ENCODE results near the gene TUBA4A.

- TF ChIP-seq CTCF (IDR thresholded peaks at IDR 0.05) (no peak), POLR2A (IDR thresholded peaks at IDR 0.05) (no peak), POLR2AphosphoS5 (IDR thresholded peaks at IDR 0.05) (no peak), EP300 (IDR thresholded peaks at IDR 0.05) (no peak)
Observed at GRCh38 chr2:219204425-219205164, 49.1 kb downstream of the TUBA4A start.

All from stomach (tissue), 4 donors.